Esophagus squamous epithelium (tissue), 4 donors: Measurements from ENCODE around the gene FGF14.

Experiments used
- CTCF ChIP-seq, 6 experiments: fragments of 450-650 bp in 4 of 6; fragments of 200-600 bp in 2 of 6; sonication (generic) in 2 of 6; IDR thresholded peaks; one replicate each; pipeline ENCODE4 v1.5.1; 2016 to 2019; ENCODE audit warnings: antibody characterized with exemption in 6 of 6, mild to moderate bottlenecking in 4 of 6, moderate library complexity in 4 of 6
- POLR2A ChIP-seq, 4 donors: fragments of 450-650 bp; IDR thresholded peaks; one replicate each; pipeline ENCODE4 v1.6.1; 2017; ENCODE audit warnings: antibody characterized with exemption in 4 of 4, mild to moderate bottlenecking in 4 of 4, moderate library complexity in 3 of 4

- TF ChIP-seq CTCF (IDR thresholded peaks at IDR 0.05) (no peak), POLR2A (IDR thresholded peaks at IDR 0.05) (no peak)
Observed at GRCh38 chr13:101977475-101977874, 424.4 kb downstream of the FGF14 start.
